UCSD-AML1 (cell line): ENCODE data around the gene IQGAP3.
A peak's percentile ranks its signal among the peaks of the same experiment; 100 is the strongest.

Experiments
- DNase-seq: peaks from one replicate; lab custom pipeline; 2025; ENCODE audit not compliant: unreplicated experiment; lab: John Stamatoyannopoulos, UW

IQGAP3 gene

DNA sequence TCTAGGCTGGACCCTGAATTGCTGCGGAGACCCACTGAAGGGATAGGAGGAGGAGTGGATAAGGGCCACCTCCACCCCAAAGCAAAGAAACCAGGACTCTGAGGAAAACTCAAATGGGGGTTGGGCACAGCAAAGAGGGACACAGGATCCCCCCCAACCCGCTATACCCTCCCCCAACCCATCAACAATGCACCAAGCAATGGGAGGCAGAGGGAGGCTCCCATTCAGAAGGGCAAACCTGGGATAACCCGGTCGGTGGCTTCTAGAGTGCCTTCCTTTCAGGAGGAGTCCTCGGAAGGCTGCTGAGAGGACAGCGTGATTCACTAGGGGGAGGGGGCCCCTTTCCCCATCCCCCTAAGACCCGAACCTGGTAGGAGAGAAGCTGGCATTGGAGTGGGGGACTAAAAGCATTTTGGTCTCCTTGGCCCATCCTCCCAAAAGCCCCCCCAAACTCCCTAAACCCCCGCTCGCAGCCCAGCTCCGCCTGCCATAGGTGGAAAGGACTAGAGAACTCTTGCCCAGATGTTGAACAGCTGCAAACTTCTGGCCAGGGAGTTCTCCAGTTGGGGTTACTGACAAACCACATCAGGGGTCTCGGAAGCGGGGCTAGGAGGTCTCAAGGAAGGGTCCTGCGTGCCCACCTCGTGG, 73.0 kb downstream of the IQGAP3 start:
- no peak for DNase-seq

DNA sequence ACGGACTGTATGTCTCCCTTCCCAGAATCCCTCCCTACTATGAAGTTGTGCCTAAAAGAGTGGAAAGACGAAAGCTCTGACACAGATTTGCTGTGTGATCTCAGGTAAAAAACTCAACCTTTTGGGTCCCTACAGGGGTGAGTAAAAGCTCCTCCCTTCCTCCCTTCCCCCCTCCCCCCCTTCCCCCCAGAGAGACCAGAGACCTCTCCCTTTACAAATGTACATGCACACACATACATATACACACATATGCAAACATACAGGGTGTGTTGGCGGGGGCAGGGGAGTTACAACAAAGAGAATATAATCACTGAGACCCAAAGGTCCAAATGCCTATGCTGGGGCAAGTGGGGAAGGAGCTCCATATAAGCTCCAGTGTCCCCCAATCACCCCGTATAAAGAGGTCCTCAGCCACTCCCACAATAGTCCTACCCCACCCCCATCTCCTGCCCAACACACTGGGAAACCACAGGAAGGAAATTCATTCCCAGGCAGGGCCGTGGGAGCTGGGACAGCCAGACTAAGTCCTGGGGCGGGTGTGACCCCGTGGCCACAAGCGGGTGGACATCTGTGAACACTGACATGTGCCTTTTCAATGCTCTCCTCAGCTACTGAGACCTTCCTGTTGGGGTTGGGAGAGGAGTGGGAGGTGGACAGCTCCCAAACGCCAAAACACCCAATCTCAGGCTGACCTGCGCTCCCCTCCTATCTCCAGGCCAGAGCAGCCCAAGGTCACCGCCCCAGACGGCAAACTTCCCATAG, 73.8 kb downstream of the IQGAP3 start:
- DNase-seq = peak; percentile 39

DNA sequence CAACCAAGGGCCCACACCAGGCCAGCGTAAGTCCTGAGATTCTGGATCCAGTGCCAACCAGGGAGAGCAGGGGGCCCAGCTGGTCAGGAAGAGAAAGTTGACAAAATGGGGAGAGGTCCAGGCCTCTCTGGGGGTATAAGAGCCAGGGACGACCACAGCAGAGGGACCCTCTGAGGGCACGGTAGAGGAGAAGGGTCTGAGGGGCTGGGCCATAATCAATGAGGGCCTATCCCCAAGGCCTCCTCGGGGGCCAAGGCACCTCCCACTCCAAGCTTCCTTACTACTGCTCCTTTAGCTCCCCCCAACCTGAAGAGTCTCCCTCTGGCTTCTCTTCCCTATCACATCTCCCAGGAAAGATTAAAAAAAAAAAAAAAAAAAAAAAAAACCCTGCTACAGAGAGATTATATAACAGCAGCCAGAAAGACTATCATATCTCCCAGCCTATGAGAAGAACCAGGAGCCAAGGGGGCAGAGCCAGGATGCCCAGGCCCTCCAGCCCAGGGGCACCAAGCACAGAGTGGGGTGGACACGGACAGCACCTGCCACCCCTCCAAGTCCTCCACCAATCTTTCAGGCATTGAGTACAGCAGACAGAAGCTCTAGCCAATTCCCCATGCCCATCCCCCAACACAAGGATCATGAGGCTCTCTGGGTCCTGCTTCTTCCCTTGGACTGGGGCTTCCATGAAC, 74.5 kb downstream of the IQGAP3 start:
- no peak for DNase-seq

DNA sequence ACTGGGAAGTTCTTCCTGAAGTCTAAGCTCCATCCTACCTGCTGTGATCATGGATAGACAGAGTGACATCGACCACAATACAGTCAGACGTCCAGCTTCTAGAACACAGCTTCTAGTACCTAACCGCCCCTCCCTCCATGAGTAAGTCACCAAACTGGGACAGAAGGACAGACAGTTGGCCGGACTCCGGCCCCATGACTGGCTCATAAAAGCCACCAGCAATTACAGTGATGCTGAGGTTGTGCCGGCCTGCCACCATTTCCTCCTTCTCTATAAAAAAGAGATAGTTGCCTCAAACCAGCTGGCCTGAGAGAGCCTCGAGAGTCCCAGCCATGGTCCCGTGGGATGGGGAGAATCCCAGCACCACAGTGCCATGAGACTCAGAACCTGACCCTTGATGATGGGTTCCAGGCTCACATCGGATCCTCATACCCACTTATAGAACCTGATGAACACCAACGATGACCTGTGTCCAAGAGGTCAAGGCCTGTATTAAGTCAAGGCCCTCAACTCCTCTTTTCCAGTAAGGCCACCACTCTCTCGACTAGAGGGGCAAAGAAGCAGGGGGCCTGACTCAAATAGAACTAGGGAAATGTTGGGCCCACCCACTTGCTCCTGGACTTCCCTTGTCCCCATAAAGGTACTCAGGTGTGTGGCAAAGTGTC, 75.2 kb downstream of the IQGAP3 start:
- no peak for DNase-seq

DNA sequence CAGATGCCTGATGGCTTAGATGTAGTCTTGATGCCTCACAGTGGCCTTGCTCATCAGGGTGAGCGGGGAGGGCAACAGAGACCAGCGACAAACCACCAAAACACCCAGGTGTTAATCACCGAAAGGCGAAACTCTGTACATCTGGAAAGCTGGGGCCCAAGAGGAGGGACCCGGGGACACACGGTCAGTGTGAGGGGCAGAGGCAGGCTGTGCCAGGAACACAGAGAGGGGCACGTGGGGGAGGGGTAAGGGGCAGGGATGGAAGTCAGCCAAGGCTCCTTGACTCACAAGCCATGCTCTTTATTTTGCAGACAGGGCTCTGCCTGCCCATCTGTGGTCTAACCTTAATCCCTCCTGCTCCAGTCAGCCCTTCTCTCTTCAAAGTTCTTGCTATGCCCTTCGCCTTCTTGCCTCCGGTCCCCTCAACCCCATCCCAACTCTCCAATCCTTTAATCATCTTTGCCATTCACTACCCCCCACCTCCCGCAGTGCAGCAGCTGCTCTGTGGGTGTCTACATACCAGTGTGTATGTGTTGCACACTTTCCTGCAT, 76.1 kb downstream of the IQGAP3 start:
- no peak for DNase-seq

DNA sequence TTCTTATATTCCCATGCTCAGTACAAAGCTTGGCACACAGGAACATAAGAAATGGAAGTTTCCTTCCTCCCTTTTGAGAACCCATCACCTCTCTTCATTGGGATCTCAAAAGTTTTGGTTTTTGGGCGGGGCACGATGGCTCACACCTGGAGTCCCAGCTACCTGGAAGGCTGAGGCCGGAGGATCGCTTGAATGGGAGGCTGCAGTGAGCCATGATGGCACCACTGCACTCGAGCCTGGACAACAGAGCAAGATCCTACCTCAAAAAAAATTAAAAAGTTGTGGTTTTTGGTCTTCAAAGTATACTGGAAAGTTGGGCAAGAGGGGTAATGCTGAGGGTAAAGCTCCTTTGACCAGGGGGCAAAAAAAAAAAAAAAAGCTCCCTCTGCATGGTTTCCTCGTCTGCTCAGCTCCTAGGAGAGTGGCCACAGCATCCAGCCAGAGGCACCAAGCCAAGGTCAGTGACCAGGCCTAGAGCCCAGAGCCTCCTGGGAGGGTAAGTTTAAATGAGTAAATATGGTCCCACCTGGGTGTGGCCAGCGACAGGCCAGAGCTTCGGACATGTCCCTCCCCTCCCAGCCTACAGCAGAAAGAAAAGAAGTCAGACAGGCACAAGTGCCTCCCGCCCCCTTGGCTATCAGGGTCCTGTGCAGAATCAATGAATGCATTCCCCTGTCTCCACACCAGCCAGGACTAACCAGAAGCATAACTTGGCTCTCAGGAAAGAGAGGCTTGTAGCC, 76.8 kb downstream of the IQGAP3 start:
- no peak for DNase-seq

DNA sequence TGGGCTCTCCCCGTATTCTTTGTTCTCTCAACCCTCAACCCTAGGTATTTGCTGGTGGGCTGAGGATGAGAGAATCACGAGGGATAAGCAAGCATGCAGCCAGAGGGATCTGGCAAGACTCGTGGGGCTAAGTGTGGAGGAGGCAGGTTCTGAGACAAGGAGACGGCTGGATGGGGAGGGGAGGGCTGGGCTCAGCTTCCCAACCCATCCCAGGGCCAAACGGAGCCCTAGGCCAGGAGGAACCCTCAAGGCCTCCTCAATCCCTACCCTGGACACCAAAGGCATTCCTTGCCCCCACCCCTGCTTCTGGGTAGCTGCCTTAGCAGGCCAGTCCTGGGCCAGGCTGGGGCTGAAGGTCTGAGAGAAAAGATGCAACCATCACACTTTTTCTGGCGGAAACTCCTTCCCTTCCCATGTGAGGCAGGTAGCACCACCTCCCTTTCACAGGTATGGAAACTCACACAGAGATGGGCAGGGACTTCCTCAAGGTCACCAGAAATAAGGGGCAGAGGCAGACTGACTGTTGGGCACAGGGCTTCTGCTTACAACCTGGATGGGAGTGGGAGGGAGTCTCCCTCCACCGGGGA, 78.0 kb downstream of the IQGAP3 start:
- no peak for DNase-seq

DNA sequence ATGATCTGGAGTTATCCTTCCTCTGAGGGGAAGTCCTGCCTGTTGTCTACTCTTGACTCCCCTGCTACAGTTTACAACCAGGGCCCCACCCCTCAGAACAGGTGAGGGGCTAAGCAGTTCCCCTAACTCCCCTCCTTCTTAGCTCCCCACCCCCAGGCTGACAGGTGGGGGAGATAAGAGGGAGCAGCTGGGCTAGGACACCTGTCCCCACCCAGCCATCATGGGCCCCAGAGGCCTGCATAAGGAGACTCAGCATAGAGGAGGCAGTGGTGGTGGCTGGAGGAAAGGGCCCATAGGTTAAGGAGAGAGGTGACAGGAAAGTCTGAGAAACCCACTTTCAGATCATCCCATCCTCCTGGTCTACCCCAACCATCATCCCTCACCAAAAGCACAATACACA, 78.6 kb downstream of the IQGAP3 start:
- DNase-seq = no peak

DNA sequence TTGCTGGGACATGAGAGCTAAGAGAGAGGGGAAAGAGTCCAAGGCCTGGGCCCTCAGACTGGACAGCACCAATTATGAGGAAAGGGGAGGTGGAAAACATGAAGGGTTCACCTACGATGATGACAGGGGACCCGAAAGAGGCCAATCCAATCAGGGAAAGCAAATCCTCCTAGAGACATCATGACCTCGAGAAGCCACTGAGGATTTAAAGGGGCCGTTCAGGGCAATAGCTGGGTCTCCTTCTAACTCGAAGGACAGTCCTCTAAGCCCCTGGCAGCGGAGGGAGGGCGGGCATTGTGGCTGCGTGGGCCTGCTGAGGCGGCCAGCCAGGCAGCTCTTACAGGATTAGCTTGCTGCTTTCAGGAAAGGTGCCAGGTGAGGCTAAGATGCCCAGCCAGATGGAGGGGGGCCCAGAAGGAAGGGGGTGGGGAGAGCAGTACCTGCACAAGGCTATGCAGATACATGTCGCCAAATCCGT, 79.2 kb downstream of the IQGAP3 start:
- no peak for DNase-seq

DNA sequence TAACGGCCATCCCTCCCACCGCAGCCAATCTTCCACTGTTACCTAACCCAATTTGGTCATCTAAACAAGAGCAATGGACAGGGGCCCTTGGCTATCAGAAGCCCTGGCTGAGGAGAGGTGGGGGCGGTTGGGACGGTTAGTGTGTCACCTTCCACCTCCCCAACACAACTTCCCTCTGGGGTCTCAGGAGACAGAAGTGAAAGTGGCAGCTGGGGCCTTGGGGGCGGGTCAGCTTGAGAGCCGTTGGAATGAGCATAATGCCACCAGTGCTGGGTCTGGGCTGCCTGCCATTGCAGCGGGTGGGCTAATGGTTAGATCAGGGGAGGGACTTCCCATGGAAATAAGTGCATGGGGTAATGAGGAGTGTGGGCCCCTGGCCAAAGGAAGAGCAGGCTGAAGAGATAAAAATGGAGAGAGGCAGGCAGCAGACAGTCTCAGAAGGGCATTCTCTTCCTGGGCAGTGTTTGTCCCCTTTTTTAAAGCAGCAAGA, 79.7 kb downstream of the IQGAP3 start:
- no peak for DNase-seq

DNA sequence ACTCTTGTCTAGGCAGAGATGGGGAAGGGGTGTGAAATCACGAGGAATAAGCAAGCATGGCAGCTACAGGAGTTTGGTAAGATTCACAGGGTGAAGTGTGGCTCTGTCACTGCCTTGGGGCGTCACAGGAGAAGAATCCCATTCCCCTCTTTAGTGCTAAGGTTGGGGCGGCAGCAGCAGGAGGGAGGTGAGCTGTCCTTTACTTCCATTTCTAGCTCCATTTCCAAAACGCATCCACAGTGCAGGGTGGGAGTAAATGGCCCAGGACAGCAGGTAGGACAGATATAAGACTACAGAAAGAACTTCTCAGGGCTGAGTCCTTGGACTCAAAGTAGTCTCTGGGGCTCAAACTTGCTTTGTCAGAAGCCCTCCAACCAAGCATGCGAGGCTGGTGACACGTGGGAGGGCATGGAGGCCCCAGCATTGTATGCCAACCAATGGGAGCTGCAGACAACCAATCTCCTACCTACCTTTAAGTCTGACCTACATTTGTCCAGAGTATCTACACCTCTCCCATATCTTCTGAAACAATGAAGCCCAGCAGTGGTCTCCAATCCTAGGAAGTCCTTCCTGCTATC, 80.3 kb downstream of the IQGAP3 start:
- no peak for DNase-seq

DNA sequence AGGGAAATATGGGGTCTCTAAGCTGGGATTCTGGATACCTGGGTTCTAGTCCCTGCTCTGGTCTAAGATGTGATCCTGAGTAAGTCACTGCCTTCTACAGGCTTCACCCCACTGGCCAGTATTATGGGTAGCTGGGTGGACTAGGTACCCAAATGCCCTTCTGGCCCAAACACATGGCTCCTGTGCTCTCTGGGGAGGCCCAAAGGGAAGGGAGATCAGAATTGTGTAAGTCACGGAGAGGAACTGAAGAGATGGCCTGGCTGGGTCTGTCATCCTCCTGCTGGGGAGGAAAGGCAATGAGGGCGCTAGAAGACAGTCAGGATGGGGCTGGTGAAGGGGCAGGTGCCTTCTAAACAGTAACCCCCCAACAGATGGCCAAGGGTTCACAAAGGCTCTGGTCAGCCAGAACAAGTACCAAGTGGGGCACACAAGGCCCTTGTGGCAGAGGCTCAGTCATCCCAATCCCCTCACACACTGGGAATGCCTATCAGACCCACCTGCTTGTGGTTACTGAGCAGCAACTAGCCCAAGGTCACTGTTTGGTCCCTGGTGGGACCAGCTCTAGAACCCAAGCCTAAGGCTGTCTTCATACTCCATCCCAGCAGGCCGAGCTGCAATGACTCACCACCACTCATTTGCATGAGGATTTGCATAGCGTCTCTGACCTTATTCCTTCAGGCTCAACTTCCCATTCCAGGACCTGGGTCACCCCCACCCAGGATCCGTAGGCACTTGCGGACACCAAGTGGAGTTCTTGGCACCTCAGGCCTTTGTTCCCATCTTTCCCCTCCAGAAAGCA, 81.0 kb downstream of the IQGAP3 start:
- DNase-seq = no peak

DNA sequence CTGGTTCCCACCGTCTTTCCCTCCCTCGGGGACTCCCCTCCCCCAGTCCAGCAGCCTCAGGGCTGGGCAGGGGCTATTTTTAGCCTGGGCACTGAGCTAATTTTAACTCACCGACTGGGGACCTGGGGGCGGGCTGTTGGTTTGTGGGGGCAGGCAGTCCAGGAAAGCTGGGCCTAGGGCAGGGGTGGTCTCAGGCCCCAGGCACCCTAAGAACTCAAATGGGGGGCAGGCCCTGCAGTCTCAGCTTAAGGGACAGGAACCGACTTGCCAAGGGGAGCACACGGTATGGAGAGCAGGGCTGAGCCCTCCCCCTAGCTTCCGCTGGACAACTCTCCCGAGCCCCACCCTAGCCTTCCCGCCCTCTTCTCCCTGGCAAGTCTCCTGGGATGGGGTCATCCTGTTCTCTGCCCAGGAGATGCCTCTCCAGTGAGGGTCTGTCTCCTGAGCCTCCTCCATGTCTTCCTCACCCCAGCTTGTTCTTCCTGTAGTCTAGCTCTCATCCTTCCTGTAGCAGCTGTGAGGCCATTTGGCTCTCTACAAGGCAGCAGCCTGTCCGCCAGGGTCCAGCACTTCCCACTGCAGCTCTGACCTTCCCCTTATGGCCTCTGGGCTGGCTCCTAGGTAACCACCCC, 81.8 kb downstream of the IQGAP3 start:
- no peak for DNase-seq

DNA sequence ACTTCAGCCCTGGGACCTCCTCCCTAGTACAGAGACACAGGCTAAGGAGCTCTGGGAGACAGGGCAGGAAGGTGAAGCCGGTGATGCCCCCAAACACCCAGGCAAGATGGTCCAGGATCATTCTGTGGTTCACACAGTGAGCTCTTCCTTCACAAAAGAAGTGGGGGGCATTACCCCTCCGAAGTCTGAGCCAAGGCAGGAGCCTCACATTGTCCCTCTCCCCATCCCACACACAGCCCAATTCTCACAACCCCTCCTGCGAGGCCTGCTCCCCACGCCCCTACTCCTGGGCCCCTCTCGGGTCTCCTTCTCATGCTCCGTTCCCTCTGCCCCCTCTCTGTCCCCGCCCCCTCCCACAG, 82.5 kb downstream of the IQGAP3 start:
- DNase-seq = no peak

DNA sequence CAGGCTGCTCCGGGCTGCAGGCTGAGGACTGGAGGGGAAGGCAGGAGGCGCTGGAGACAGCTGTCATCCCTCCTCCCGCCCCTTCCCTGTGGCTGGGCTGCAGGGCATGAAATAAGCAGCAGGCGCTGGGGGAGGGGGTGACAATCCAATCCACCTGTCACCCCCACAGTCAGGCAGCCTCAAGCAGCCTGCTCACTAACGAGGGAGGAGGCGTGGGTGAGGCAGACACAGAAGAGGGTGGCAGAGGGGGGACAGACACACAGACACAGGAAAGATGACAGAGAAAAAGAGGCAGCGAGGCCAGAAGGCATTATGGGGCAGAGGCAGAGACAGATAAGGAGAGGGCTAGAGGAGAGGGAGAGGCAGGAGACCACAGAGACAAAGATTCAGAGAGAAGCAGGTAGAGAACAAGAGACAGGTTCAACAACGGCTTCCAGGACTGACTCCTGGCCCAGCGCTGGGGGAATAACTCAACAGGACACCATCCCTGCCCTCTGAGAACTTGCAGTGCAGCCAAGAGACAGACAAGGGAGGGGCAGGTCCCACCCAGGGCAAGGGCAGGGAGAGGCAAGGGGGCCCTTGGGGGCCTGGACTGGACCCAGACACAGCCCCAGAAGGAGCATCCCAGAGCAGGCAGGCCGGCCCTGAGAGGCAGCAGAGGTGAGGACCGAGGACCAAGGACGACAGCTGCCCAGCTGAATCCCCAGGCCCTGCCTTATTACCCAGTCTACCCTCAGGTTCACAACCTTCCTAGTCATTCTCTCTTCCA, 83.0 kb downstream of the IQGAP3 start:
- peak; percentile 31 for DNase-seq

DNA sequence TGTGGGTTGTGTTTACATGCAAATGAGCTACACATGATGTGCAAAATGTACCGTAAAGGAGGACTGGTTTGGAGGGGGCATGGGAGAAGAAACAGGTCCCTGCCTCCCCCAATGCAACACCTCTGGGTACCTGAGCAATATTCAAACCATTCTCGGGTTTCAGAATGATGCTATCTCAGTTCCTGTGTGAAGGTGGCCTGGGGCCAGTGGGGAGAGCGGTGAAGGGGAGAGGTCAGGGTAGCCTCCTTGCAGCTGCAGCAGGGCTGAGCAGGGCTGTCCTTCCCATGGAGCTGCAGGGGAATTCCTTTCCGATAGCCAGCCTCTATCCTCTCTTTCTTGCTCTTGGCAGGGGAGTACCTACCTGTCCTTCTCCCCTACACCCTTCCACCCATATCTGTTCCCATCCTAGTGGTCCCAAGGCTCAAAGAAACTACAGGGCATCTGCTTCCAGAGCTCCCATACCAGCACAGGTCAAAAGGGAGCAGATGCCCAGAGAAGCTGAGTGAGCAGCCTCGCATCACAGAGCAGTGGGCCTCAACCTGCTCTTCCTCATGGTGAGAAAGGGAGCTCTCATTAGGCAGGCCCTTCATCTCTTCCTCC, 83.7 kb downstream of the IQGAP3 start:
- DNase-seq = no peak

DNA sequence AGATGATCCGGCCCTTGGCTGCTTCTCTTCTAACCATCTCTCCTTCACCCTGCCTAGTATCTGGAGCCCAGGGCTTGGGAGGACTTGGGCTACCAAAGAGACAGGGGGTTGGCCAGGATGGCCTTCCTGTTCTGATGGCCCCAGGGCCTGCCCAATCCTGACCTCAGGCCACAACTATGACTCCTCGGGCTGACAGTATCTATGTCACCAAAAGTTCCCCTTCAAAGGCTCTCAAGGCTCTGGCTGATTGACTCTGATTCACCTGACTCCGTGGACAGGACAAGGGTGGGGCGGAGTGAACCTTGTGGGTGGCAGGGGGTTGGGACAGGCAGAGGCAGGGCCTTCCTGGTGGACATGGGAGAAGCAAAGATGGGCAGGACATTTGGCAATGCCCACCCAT, 84.5 kb downstream of the IQGAP3 start:
- no peak for DNase-seq
